PC-3 (cell line): ENCODE data around the gene ROR1. TPM values are rescaled to one million over a fixed set of nuclear protein-coding genes. Genes with fewer than 3 reads are reported as not detected.

ENCODE experiments used
- ATAC-seq: fragments of 200-7000 bp; cut with Tn5 transposase; 2 replicates; pipeline ENCODE4 v1.9.1; 2020; ENCODE audit warnings: mild to moderate bottlenecking, moderate library complexity
- BruUV-seq: library from RNA; stranded (reverse); fragments of 400-500 nt; replicated peaks from 2 replicates; lab custom pipeline; 2021; lab: Mats Ljungman, UMichigan
- CTCF ChIA-PET: fragments of 300-600 bp; sonication (Branson Sonifier 250); formaldehyde crosslinking; loops from one replicate; lab custom pipeline; 2022; ENCODE audit warnings: antibody characterized with exemption; lab: Charles Lee
- POLR2A ChIA-PET: fragments of 300-600 bp; sonication (Branson Sonifier 250); formaldehyde crosslinking; loops from one replicate; lab custom pipeline; 2022; ENCODE audit warnings: antibody characterized with exemption; ENCODE audit not compliant: unreplicated experiment; lab: Charles Lee
- DNase-seq: peaks from one replicate; pipeline ENCODE4 v3.0.0-alpha.2; 2015
- H2AFZ ChIP-seq: fragments of 300-600 bp; sonication (generic); 2 replicates; pipeline ENCODE4 v1.6.0; 2016; ENCODE audit warnings: antibody characterized with exemption, low read length
- H3F3A ChIP-seq: fragments of 300-600 bp; sonication (generic); one replicate; pipeline ENCODE4 v1.6.0; 2017; ENCODE audit warnings: antibody characterized with exemption, low read length, control low read depth, mild to moderate bottlenecking; ENCODE audit not compliant: unreplicated experiment
- H3K27ac ChIP-seq: fragments of 300-600 bp; sonication (generic); 2 replicates; pipeline ENCODE4 v1.5.1; 2016; ENCODE audit warnings: mild to moderate bottlenecking, low read length
- H3K27me3 ChIP-seq: fragments of 300-600 bp; sonication (generic); 2 replicates; pipeline ENCODE4 v1.6.1; 2016; ENCODE audit warnings: low read length, mixed read lengths
- H3K36me3 ChIP-seq: fragments of 300-600 bp; sonication (generic); 2 replicates; pipeline ENCODE4 v1.6.1; 2016; ENCODE audit warnings: low read depth, mixed run types, low read length, mixed read lengths
- H3K4me1 ChIP-seq: fragments of 300-600 bp; sonication (generic); 2 replicates; pipeline ENCODE4 v1.5.1; 2016; ENCODE audit warnings: low read length; ENCODE audit not compliant: insufficient read depth
- H3K4me2 ChIP-seq: fragments of 300-600 bp; sonication (generic); 2 replicates; pipeline ENCODE4 v1.6.0; 2016; ENCODE audit warnings: low read length
- H3K4me3 ChIP-seq: fragments of 300-600 bp; sonication (generic); 2 replicates; pipeline ENCODE4 v1.5.1; 2016; ENCODE audit warnings: mild to moderate bottlenecking, low read length, mixed read lengths
- H3K79me2 ChIP-seq: fragments of 300-600 bp; sonication (generic); 2 replicates; pipeline ENCODE4 v1.6.1; 2017; ENCODE audit warnings: low read length, mixed read lengths
- H3K9ac ChIP-seq: fragments of 300-600 bp; sonication (generic); 2 replicates; pipeline ENCODE4 v1.6.0; 2016; ENCODE audit warnings: mild to moderate bottlenecking, low read length
- H3K9me2 ChIP-seq: fragments of 300-600 bp; sonication (generic); replicated peaks from 2 replicates; pipeline ENCODE4 v1.6.1; 2016; ENCODE audit warnings: mixed run types, low read length, mixed read lengths
- H3K9me3 ChIP-seq: fragments of 300-600 bp; sonication (generic); 2 replicates; pipeline ENCODE4 v1.6.1; 2016; ENCODE audit warnings: low read length, mixed read lengths
- H4K20me1 ChIP-seq: fragments of 300-600 bp; sonication (generic); 2 replicates; pipeline ENCODE4 v1.6.1; 2016; ENCODE audit warnings: low read length, mixed read lengths
- EZH2 ChIP-seq: fragments of 300-600 bp; sonication (generic); IDR thresholded peaks from one replicate; pipeline ENCODE4 v1.6.1; 2017; ENCODE audit warnings: antibody characterized with exemption, mild to moderate bottlenecking, low read length; ENCODE audit not compliant: unreplicated experiment
- EZH2phosphoT487 ChIP-seq: fragments of 300-600 bp; sonication (generic); IDR thresholded peaks from 2 replicates; pipeline ENCODE4 v1.6.1; 2018; ENCODE audit warnings: mild to moderate bottlenecking, antibody characterized with exemption, low read length, borderline replicate concordance
- intact Hi-C: fragments of 100-400 bp; cut with micrococcal nuclease; formaldehyde crosslinking; loops from 2 replicates; pipeline ENCODE4 v1.9.0; 2023
- total RNA-seq: library from RNA; depleted of rRNA; stranded (reverse); fragments of >200 nt; gene quantifications from 2 replicates; pipeline ENCODE4 v1.2.3, GENCODE V29; 2014
- TF ChIP-seq, protein P1 (sequence below): fragments of 300-600 bp; sonication (generic); conservative IDR thresholded peaks from 2 replicates; pipeline ENCODE4 v1.5.1; 2017; ENCODE audit warnings: antibody characterized with exemption, low read depth, mild to moderate bottlenecking, low read length

Gene ROR1
- total RNA-seq, 1 experiment from 2014 or later = 16.5 TPM

DNA sequence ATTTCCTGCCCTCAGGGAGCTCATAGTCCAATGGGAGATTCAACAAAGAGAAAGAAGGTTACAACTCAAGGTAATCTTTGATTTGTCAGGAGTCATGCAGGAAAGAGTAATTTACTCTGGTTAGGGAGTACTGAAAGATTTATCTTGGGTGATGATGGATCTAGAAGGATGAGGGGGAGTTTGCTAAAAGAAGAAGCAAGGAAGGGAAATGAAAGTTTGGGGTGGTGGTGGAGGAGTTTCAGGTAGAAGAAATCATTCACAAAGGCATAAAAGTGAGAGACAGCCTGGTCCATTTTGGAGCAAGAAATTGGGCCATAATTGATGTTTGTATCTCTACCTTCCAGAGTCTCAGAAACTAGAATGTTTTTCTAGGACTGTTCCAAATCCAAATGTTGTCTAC lies 116.7 kb downstream of the ROR1 start:
- ATAC-seq = no peak
- TF ChIP-seq, protein P1, sequence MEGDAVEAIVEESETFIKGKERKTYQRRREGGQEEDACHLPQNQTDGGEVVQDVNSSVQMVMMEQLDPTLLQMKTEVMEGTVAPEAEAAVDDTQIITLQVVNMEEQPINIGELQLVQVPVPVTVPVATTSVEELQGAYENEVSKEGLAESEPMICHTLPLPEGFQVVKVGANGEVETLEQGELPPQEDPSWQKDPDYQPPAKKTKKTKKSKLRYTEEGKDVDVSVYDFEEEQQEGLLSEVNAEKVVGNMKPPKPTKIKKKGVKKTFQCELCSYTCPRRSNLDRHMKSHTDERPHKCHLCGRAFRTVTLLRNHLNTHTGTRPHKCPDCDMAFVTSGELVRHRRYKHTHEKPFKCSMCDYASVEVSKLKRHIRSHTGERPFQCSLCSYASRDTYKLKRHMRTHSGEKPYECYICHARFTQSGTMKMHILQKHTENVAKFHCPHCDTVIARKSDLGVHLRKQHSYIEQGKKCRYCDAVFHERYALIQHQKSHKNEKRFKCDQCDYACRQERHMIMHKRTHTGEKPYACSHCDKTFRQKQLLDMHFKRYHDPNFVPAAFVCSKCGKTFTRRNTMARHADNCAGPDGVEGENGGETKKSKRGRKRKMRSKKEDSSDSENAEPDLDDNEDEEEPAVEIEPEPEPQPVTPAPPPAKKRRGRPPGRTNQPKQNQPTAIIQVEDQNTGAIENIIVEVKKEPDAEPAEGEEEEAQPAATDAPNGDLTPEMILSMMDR = no peak
- TF ChIP-seq EZH2 = no peak
- no peak for TF ChIP-seq EZH2phosphoT487
- no peak overlapping the region for H3K9ac ChIP-seq
- H3K36me3 ChIP-seq = no peaks in the 10 kb centered on the region
- no peaks in the 10 kb centered on the region for H3F3A ChIP-seq
- H3K4me1 ChIP-seq = peaks cover 36% of the 10 kb centered on the region
- ChIA-PET POLR2A (no interaction called here), CTCF (no interaction called here)
- no peaks in the 10 kb centered on the region for H3K9me3 ChIP-seq
- H2AFZ ChIP-seq = no peak overlapping the region
- DNase-seq = no peak
- no TSS peak for BruUV-seq
- intact Hi-C loops = no loop called here
- H3K9me2 ChIP-seq = no peaks in the 10 kb centered on the region
- no peak overlapping the region for H3K27ac ChIP-seq
- no peaks in the 10 kb centered on the region for H4K20me1 ChIP-seq
- peaks cover 23% of the 10 kb centered on the region for H3K79me2 ChIP-seq
- no peak overlapping the region for H3K4me3 ChIP-seq
- no peak overlapping the region for H3K4me2 ChIP-seq
- no peaks in the 10 kb centered on the region for H3K27me3 ChIP-seq

GRCh38 chr1:63891060-63891690 lies 117.4 kb downstream of the ROR1 start:
- H3K27me3 ChIP-seq = no peaks in the 10 kb centered on the region
- ChIA-PET POLR2A (no interaction called here), CTCF (no interaction called here)
- BruUV-seq = no TSS peak
- no peak overlapping the region for H3K4me3 ChIP-seq
- H3K9me3 ChIP-seq = no peaks in the 10 kb centered on the region
- H3K79me2 ChIP-seq = peaks cover 22% of the 10 kb centered on the region
- H3K9ac ChIP-seq = no peak overlapping the region
- intact Hi-C loops = no loop called here
- DNase-seq = no peak
- no peaks in the 10 kb centered on the region for H4K20me1 ChIP-seq
- H3F3A ChIP-seq = no peaks in the 10 kb centered on the region
- H3K27ac ChIP-seq = no peak overlapping the region
- ATAC-seq = no peak
- H3K4me1 ChIP-seq = peaks cover 36% of the 10 kb centered on the region
- no peak overlapping the region for H2AFZ ChIP-seq
- no peak overlapping the region for H3K4me2 ChIP-seq
- no peaks in the 10 kb centered on the region for H3K36me3 ChIP-seq
- no peaks in the 10 kb centered on the region for H3K9me2 ChIP-seq
- TF ChIP-seq, protein P1 = no peak
- TF ChIP-seq EZH2phosphoT487 = no peak
- no peak for TF ChIP-seq EZH2
